A673 (cell line): Measurements from ENCODE around the gene RUBCNL. TPM values are rescaled to one million over a fixed set of nuclear protein-coding genes. Genes with fewer than 3 reads are reported as not detected.

Source experiments
- BruUV-seq: library from RNA; stranded (reverse); fragments of 400-500 nt; replicated peaks from 2 replicates; lab custom pipeline; 2021; lab: Mats Ljungman, UMichigan
- CTCF ChIA-PET: fragments of 300-600 bp; sonication (Branson Sonifier 250); formaldehyde crosslinking; loops from one replicate; lab custom pipeline; 2022; ENCODE audit warnings: antibody characterized with exemption; lab: Charles Lee
- POLR2A ChIA-PET: fragments of 300-600 bp; sonication (Branson Sonifier 250); formaldehyde crosslinking; loops from one replicate; lab custom pipeline; 2022; ENCODE audit warnings: antibody characterized with exemption; ENCODE audit not compliant: low non-redundant PET; lab: Charles Lee
- DNase-seq: peaks from one replicate; pipeline ENCODE4 v3.0.0-alpha.2; 2015; ENCODE audit warnings: low spot score
- H3K27ac ChIP-seq: fragments of 200-600 bp; sonication (generic); 2 replicates; pipeline ENCODE4 v1.5.1; 2016; ENCODE audit warnings: mixed run types, low read depth, mild to moderate bottlenecking, mixed read lengths, antibody characterized with exemption, low read length; ENCODE audit not compliant: poor library complexity, severe bottlenecking
- H3K27me3 ChIP-seq: fragments of 200-600 bp; sonication (generic); replicated peaks from 2 replicates; pipeline ENCODE4 v1.6.1; 2017; ENCODE audit warnings: mixed run types, low read depth, mild to moderate bottlenecking, mixed read lengths, antibody characterized with exemption, low read length; ENCODE audit not compliant: insufficient read depth, poor library complexity
- H3K36me3 ChIP-seq: fragments of 200-600 bp; sonication (generic); 2 replicates; pipeline ENCODE4 v1.6.1; 2016; ENCODE audit warnings: mixed run types, mild to moderate bottlenecking, mixed read lengths, antibody characterized with exemption, low read length; ENCODE audit not compliant: insufficient read depth, poor library complexity, severe bottlenecking
- H3K4me1 ChIP-seq: fragments of 200-600 bp; sonication (generic); 2 replicates; pipeline ENCODE4 v1.6.1; 2017; ENCODE audit warnings: mixed run types, mild to moderate bottlenecking, mixed read lengths, antibody characterized with exemption, low read length; ENCODE audit not compliant: insufficient read depth, poor library complexity, severe bottlenecking
- H3K4me3 ChIP-seq: fragments of 200-600 bp; sonication (generic); 2 replicates; pipeline ENCODE4 v1.5.1; 2016; ENCODE audit warnings: low read depth, mixed run types, mild to moderate bottlenecking, mixed read lengths, low read length; ENCODE audit not compliant: poor library complexity, severe bottlenecking
- H3K9me3 ChIP-seq: fragments of 200-600 bp; sonication (generic); 2 replicates; pipeline ENCODE4 v1.6.1; 2016; ENCODE audit warnings: mixed run types, low read depth, mild to moderate bottlenecking, mixed read lengths, antibody characterized with exemption, low read length; ENCODE audit not compliant: poor library complexity, severe bottlenecking
- CTCF ChIP-seq: fragments of 300-800, 200-600 bp; sonication (generic); conservative IDR thresholded peaks from 2 replicates; pipeline ENCODE4 v1.5.1; 2017; ENCODE audit warnings: low read depth, mild to moderate bottlenecking, antibody characterized with exemption, low read length, moderate library complexity, mixed read lengths
- EZH2 ChIP-seq: fragments of 200-600 bp; sonication (generic); IDR thresholded peaks from 2 replicates; pipeline ENCODE4 v1.6.1; 2017; ENCODE audit warnings: borderline replicate concordance, low read depth, mild to moderate bottlenecking, mixed read lengths, antibody characterized with exemption, low read length; ENCODE audit not compliant: poor library complexity, severe bottlenecking
- intact Hi-C: fragments of 100-400 bp; cut with micrococcal nuclease; formaldehyde crosslinking; loops from one replicate; pipeline ENCODE4 v1.10.0; 2022; ENCODE audit not compliant: unreplicated experiment
- total RNA-seq: library from RNA; stranded (reverse); gene quantifications from 2 replicates; pipeline ENCODE4 v1.2.3, GENCODE V29; 2021

RUBCNL gene
- total RNA-seq, 1 experiment from 2014 or later, result 126 TPM

GRCh38 chr13:46296115-46296822 is 90.8 kb downstream of the RUBCNL start:
- peak; percentile 88 for DNase-seq
- Histone ChIP-seq H3K27me3 (no peaks in the 10 kb centered on the region), H3K27ac (peak overlapping the region; percentile 99), H3K9me3 (no peaks in the 10 kb centered on the region), H3K36me3 (no peaks in the 10 kb centered on the region), H3K4me3 (no peak overlapping the region), H3K4me1 (peaks cover 53% of the 10 kb centered on the region)
- CTCF ChIA-PET, result no interaction called here
- POLR2A ChIA-PET, result interaction anchor here (0.6 kb wide), 1 partner anchor 949 kb away, joined by 3 read pairs; no protein-coding TSS in a partner anchor
- TSS peak; percentile 84 for BruUV-seq
- intact Hi-C loops, result no loop called here
- TF ChIP-seq CTCF (no peak), EZH2 (no peak)

- Histone ChIP-seq H3K9me3 (no peaks in the 10 kb centered on the region), H3K36me3 (no peaks in the 10 kb centered on the region), H3K27me3 (no peaks in the 10 kb centered on the region), H3K4me1 (peaks cover 59% of the 10 kb centered on the region), H3K4me3 (no peak overlapping the region), H3K27ac (peak overlapping the region; percentile 99)
- BruUV-seq, result TSS peak; percentile 79
- ChIA-PET CTCF (no interaction called here), POLR2A (interaction anchor here (0.6 kb wide), 1 partner anchor 948 kb away, joined by 3 read pairs; no protein-coding TSS in a partner anchor)
- DNase-seq, result no peak
- intact Hi-C loops, result no loop called here
- no peak for TF ChIP-seq EZH2
- no peak for TF ChIP-seq CTCF
These were observed 91.4 kb downstream of the RUBCNL start for GRCh38 chr13:46295491-46296114.

GRCh38 chr13:46293436-46293835 is 93.6 kb downstream of the RUBCNL start:
- no peak overlapping the region for H3K4me3 ChIP-seq
- TF ChIP-seq CTCF (no peak), EZH2 (no peak)
- CTCF ChIA-PET, result no interaction called here
- no peaks in the 10 kb centered on the region for H3K36me3 ChIP-seq
- no peaks in the 10 kb centered on the region for H3K9me3 ChIP-seq
- no peak for DNase-seq
- intact Hi-C loops, result no loop called here
- POLR2A ChIA-PET, result no interaction called here
- H3K27ac ChIP-seq, result no peak overlapping the region
- H3K4me1 ChIP-seq, result peaks cover 66% of the 10 kb centered on the region
- H3K27me3 ChIP-seq, result no peaks in the 10 kb centered on the region
- BruUV-seq, result no TSS peak

Other genes starting within 250 kb of the RUBCNL start
- 6.2 and 9.1 TPM in 2 replicates for gene LCP1, start 205.1 kb downstream of the RUBCNL start, total RNA-seq
- 0.74 and 0.82 TPM in 2 replicates for gene LRRC63, start 175.3 kb downstream of the RUBCNL start, total RNA-seq
- 25.3 and 26.9 TPM in 2 replicates for gene LRCH1, start 165.9 kb upstream of the RUBCNL start, total RNA-seq